HG03457 (cell line): ENCODE results near the gene LNX1.

Source experiments
- ATAC-seq: cut with Tn5 transposase; IDR thresholded peaks from one replicate; pipeline ENCODE4 v1.9.1; 2021; ENCODE audit warnings: moderate number of reproducible peaks; ENCODE audit not compliant: unreplicated experiment

LNX1 gene

DNA sequence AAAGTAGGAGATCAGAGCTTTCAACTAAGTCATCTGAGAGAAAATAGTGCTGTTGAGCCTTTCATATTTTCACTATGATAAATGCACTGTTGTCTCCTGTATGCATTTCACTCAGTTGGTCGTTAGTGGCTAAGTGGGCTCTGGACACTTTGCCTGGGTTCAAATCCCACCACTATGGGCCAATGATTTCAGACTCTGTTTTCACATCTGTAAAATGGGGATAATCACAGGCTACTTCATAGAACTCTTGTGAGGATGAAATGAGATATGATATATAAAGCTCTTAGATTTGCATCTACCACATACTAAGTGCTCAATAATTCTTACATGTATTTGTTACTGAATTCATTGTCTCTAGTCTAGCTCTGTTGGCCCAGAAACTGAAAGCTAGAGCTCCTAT, 16.8 kb downstream of the LNX1 start:
- no peak for ATAC-seq

DNA sequence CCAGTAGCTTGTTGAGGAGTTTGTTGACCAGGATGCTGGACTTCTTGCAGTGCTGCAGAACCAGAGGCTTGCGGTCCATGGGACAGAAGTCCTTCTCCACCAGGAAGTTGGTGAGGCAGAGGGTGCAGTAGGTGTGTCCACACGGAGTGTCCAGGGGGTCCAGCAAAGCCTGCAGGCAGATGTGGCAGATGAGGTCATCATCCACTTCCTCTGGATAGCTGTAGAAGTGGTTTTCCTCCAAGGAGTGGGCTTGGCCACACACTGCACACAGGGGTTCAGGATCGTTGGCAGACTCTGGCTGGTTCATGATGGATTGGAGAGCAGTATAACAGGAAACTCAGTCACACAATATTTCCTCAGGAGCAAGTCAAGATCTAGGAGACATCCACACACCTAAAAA, 17.6 kb downstream of the LNX1 start:
- ATAC-seq: no peak

DNA sequence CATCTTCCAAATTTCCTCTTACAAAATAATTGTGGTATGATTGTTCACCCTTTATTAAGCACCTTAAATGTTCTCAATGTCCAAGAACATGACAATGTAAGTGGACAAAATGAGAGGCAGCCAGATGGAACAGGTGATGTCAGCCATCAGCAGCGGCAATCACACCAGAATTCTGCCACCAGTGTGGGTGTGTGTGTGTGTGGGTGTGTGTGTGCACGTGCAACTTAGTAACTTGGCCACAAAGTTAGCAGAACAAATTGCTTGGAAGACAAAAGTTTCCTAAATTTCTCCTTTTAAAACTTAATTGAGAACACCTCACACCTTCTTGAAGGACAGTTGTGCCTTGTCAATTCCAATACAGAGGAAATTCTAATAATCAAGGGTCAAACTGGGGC, 18.7 kb downstream of the LNX1 start:
- ATAC-seq: no peak

DNA sequence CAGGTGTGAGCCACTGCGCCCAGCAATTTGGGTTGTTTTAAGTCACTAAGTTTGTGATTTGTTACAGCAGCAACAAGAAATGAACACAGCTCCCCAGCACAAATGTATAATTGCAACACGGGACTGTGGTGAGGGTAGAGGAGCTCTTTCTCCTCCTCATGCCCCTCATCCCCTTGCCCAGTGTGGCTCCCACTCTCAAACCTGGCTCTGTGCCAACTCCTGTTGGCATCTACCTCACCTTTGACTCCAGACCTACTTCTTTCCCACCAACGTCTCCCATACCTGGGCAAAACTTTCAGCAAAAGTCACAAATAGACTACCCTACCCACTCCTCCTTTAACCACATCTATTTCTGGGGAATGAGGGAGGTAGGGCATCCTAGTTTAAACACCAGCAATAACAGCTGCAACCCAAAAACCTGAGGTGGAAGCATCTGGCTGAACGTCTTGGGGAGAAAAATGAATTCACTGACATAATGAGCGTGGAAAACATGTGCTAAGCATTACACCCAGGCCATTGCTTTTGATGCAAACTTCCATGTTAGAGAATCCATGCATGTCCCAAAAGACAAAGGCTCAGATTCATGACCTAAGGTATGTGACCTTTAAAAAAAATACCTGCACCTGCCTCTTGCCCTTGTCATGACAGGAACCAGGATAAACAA, 19.2 kb downstream of the LNX1 start:
- ATAC-seq: no peak

DNA sequence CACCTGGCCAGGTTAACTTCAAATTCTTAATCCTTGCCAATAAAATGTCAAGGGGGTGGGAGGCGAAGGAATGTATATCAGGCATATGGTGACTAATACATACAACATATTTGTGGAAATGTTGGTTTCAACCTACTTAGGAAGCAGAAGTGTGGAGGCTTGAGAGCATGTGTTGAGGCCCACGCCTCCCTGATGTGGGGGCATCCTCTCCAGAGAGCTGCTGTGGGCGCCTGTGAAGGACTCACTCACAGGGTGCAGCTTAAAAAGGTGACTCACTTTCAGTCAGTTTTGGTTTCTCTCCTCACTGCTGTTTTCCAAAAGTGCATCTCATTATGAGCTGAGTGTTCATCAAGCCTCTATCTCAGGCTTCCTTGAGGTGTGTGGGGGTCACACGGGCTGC, 27.5 kb downstream of the LNX1 start:
- ATAC-seq: no peak

DNA sequence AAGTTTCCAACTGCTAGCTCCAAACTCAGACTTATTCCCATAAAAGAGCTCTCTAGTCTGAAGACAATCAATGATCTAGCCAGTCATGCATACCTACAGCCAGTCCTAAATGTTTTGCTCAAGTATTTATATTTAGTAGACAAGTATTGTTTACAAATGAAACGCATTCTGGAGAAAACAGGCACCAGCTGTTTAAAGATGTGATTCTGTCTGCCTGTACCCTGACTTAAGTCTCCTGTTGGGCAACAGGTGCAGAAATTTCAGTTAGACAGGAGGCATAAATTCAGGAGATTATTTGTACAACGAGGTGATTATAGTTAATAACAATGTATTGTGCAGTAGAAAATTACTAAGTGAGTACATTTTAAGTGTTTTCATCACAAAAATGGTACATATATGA, 28.9 kb downstream of the LNX1 start:
- no peak for ATAC-seq

DNA sequence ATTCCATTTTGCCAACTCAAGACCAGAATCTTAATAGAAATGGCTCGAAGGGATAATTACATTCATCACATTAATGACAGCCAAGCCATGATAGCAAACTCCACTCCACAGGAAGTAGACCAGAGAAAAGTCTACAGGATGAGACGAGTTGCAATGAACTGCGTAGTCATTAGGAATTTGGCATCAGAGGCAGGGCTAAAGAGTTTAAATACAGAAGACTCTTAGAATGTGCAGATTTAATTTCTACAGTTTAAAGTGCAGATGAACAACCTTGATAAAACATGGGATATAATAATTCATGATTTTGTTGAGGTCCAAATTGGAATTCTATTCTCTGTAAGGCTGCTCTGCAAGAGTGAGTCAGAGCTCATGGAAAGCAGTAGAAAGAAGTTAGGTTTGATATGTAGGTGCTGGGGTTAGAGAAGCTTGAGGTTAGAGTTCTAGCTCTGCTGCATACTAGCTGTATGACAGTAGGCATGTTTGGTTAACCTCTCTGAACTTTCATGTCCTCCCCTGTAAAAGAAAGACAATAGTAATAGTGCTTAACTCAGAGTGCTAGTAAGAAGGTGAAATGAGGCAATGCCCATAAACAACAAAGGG, 32.2 kb downstream of the LNX1 start:
- no peak for ATAC-seq

DNA sequence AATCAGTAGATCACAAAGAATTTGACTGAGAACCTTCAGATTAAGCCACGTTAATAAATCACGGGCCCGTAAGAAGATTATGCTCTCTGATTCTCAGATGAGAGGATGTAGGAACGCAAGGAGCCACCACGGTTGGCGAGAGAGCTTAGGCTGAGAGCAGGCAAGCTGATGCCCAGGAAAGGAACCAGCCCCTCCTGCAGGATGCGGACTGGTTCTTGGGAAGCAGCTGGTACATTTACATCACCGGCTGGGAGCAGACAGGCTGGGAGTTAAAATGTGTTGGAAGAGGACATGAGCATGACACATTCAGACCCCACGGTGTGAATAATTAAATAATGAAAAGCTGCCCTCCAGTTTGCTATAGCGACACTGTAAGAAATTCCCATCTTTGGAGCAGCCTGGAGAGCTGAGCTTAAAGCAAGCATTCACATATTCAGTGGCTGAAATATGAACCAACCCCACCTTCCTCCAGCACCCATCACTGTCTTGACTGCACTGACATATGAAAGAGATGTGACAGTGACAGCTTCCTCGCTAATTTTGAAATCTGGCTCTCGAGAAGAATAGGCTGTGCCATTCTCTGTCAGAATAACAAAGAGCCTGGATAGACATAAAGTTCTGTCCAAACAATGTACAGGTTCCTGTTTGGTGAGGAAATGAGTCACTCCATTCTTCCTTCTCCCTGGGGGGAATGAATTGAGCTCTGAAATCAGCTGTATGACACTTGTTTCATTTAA, 33.1 kb downstream of the LNX1 start:
- ATAC-seq: no peak

DNA sequence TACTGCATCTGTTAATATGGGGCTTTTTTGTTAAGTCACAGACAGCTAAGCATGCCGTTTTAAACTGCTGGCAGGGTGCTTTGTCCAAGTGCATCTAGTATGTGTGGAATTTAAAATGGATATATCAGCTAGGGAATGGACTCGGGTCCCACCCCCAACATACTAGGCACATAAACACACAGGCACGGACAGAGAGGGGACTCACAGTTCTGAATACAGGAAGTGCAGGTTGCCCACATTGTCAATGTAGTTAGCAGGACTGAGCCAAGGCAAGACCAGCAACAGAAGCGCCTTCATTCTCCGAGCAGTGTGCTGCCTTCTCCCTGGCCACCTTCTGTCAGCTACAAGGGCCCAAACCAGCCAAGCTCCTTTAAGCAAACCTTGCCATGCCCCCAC, 33.6 kb downstream of the LNX1 start:
- ATAC-seq: no peak

DNA sequence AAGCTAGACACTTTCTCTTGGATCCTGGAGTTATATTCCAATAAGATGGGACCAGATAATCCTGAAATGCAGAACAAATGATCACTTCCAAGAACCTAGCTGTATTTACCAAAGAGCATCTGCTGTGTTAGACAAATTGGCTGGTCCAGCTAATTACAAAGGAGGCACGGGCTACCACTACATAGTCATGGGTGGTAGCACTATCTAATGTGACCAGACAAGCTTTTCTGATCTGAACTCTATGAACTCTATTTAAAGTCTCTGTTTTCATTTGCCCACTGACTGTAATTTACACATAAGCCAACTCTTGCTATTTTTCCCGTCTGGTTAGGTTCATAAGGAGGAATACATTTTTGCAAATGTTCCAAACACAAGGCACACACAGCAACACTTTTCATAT, 34.6 kb downstream of the LNX1 start:
- no peak for ATAC-seq

DNA sequence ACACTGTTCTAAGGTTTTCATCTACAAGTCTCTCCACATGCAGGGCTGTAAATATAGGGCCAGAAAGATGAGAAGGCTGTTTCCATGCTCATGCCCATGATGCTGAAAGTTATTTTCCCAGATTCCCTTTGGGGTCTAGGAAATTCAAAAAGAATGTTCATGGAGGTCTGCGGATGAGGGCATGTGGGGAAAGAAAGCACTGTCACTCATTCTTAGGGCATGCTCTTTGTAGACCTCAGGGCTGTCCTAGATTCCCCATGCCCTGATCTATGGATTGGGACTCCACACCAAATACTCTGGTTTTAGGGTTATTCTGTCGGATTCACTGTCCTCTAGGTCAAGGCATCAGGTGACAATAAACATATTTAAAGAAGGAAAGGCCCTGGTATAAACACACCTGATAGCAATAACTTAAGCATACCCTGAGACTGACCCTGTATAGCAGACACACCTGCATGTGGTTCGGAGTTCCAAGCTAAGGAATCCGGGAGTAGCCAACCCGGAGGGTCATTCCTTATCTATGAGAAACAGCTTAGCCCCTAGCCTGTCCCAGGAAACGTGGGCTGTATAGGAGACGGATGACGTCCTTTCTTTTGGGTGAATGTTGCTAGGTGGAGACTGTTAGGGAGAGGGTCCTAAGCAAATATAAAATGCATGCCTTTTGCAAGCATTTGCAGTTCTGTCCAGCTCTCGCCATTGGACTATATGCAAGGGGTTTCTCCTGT, 37.6 kb downstream of the LNX1 start:
- ATAC-seq: no peak

DNA sequence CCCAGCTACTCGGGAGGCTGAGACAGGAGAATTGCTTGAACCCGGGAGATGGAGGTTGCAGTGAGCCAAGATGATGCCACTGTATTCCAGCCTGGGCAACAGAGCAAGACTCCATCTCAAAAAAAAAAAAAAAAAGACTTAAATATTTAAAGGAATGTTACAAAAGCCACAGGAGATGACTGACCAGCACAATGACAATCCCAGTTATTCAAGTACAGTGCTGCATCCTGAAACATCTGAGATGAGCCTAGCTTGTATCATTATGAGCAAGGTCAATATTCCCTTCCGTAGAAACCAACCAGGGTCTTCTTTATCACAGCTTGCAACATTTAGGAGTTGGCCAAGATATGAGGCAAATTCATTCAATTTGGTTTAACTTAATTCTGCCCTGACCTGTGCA, 38.6 kb downstream of the LNX1 start:
- no peak for ATAC-seq

DNA sequence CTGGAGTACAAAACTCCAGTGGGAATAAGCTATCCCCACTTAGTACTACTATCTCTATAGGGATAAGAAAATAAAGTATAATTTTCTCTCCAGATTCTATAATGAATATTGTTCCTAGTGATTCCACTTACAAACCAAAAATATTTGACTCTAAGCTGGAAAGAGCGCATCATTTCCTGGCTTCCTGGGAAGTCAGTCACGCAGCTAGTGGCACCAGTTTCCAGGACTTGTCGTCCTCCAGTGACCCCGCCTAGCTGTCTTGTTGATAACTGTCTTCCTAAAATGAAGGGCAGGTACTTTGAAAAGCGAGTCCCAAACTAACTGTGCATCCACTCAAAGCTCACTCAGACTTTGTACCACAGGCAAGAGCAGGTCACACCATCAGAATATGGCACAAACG, 39.3 kb downstream of the LNX1 start:
- ATAC-seq: no peak

DNA sequence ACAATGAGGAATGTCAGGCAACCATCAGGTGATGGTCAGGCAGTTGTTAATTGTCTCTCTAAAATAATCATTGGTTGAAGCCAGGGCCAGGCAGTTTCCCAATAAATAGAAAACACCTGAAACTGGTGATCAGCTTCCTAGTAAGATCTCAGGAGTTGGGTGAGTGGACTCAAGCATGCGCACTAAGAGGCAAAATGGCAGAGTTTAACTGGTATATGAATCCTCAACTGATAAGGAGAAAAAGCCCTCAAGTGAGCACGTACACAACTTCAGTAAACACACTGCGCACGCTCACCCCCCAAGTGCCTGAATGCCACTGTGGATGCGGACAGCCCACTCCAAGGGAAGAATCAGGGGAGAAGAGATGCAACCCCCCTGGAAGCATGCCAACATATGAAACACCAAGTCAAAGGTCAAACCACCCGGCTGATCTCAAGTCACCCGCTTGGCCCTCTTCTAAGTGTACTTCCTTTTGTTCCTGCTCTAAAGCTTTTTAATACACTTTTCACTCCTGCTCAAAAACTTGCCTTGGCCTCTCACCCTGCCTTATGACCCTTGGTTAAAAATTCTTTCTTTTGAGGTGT, 39.9 kb downstream of the LNX1 start:
- no peak for ATAC-seq

DNA sequence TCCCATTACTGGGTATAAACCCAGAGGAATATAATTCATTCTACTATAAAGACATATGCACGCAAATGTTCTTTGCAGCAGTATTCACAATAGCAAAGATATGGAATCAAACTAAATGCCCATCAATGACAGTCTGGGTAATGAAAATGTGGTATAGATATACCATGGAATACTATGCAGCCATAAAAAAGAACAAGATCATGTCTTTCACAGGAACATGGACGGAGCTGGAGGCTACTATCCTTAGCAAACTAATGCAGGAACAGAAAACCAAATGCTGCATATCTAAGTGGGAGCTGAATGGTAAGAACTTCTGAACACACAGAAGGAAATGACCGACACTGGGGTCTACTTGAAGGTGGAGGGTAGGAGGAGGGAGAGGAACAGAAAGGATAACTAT, 42.6 kb downstream of the LNX1 start:
- ATAC-seq: no peak

DNA sequence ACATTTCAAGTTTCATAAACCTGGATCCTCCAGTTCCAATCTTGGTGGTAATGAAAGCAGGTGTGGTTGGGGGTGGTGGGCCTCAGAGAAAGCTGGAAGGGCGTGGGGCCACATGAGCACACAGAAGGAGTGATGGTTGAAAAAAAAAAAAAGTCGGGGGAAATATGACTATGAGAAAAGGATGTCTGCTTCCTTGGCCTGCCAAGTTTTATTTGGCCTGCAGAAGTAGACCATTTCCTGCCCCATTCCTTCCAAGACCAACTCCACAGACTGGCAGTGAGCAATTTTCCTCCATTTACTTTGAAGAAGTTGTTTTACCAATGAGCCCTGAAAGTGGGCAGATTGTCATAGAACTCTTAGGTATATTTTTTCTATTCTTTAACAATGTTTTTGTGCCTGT, 43.3 kb downstream of the LNX1 start:
- ATAC-seq: no peak

DNA sequence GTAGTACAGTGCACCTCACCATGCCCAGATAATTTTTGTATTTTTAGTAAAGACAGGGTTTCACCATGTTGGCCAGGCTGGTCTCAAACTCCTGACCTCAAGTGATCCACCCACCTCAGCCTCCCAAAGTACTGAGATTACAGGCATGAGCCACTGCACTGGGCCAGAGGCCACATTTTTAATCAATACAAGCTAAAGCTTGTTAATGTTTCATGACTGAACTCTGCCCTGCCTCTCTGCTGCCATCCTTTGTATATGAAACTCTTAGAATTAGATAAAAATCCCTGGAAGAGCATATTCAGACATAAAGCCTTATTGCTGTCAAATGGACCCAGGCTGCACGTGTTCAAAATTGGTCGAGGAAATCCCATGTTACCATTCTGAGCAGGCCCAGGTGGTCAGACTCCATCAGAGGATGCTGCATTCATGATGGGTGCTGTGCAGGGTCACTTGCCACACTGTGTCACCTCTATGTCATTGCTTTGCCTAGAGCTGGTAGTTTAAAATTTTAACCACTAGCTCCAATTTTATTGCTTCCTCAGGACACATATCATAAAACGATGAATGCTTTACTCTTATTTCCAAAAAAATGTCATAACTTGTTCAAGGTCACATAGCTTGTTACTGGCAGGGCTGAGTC, 45.2 kb downstream of the LNX1 start:
- ATAC-seq: no peak

DNA sequence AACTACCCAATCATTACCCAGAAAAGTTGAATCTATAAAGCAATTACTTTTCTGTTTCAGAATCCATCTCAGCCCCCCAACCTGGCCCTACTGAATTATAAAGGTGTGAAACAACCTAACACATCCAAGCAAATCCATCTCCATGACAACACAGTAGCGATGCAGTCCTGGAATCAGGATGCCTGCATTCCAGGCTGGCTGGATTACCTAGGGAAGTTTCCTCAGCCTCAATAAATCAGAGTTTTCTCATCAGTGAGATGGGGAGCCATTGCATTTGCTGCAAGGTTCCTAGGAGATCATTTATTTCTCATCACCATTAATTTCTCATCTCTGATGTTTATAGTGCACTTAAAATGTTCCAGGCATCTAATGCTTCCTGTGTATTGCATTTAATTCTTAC, 46.0 kb downstream of the LNX1 start:
- no peak for ATAC-seq

DNA sequence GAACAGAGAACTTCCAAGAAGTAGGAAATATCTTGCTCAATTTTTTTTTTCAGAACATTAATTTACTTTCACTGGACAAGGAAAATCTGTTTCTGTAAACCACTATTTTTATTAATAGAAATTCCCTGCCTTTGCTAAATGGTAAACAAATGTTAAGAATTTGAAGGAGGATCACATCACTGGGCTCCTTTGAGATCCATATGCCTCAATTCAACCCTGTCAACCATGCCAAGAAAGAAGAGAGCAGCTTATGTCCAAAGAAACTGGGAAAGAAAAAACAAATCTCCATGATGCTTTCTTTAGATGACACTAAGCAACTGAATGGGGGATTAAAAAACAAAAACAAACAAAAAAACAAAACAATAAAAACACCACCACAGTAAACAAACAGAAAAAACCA, 47.7 kb downstream of the LNX1 start:
- ATAC-seq: no peak

DNA sequence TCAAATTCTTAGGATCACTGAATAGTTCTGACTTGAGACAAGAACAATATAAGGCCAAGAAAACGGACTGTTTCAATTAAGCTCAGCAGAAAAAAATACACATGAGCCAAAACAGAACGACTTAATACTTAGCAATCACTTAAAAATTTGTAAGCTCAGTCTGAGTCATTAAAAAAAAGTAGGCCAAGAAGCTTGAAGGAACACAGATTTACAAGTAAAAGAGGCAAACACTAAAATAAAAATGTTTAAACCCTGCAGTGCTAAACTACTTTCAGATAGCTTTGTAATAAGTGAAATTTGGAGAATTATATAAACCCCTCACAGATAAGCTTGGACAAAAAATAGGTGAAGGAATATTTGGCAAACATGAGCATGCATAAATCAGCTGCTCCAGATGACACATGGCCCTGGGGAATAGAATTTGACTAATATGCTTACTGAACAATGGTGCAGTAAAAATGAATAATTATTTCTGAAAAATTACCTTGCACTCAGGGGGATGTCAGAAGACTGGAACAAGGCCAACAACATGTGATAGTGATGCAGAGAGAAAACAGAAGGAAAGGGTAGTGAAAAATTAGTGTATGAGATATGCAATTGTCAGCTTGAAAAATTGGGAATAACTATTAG, 49.6 kb downstream of the LNX1 start:
- ATAC-seq: no peak

DNA sequence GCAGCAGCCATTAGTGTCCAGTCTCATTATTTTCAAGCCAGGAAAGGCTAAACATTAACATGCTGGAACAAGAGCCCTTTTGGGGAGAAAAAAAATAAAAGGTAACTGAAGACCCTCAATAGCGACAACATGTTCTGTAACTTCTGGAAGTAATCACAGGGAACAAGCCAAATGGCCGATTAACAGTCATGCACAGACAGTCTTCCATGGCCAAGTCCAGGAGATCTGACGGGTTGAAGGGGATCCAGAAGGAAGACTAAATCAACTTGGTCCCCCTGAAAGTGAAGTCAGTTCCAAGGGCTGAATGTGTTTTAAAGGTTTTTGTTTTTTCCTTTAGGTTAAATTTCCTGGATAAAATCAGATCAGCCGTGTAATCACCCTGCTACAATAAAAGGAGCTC, 52.5 kb downstream of the LNX1 start:
- no peak for ATAC-seq
